Tibial nerve (tissue), 4 donors: ENCODE data around the gene CXCL16. TPM values are rescaled to one million over a fixed set of nuclear protein-coding genes. Genes with fewer than 3 reads are reported as not detected.

Experiments
- DNase-seq, 2 donors: peaks; one replicate each; pipeline ENCODE4 v3.0.0-alpha.2; 2019; ENCODE audit warnings: low spot score in 2 of 2
- H3K27ac ChIP-seq, 4 donors: fragments of 200-600 bp; sonication (generic) in 3 of 4; one replicate each; pipeline ENCODE4 v1.5.1; 2017 to 2019; ENCODE audit warnings: mild to moderate bottlenecking in 1 of 4
- H3K27me3 ChIP-seq, 2 donors: fragments of 200-600 bp; sonication (generic) in 1 of 2; one replicate each; pipeline versions ENCODE4 v1.5.1 to v1.6.0; 2017 to 2019
- H3K36me3 ChIP-seq, 3 donors: fragments of 200-600 bp; sonication (generic); one replicate each; pipeline ENCODE4 v1.5.1; 2018 to 2019
- H3K4me1 ChIP-seq, 4 donors: fragments of 200-600 bp; sonication (generic) in 3 of 4; one replicate each; pipeline ENCODE4 v1.5.1; 2017 to 2019
- H3K4me3 ChIP-seq, 4 donors: fragments of 200-600 bp; sonication (generic) in 3 of 4; one replicate each; pipeline ENCODE4 v1.5.1; 2017 to 2019; ENCODE audit warnings: mild to moderate bottlenecking in 1 of 4, moderate library complexity in 1 of 4
- H3K9me3 ChIP-seq, 4 donors: fragments of 200-600 bp; sonication (generic) in 3 of 4; one replicate each; pipeline ENCODE4 v1.5.1; 2017 to 2019
- CTCF ChIP-seq, 5 experiments: fragments of 200-600 bp in 3 of 5; fragments of 450-650 bp in 2 of 5; sonication (generic) in 3 of 5; IDR thresholded peaks; one replicate each; pipeline ENCODE4 v1.5.1; 2016 to 2019; ENCODE audit warnings: antibody characterized with exemption in 5 of 5, mild to moderate bottlenecking in 3 of 5, moderate library complexity in 2 of 5
- EP300 ChIP-seq, 2 donors: sonication (generic); formaldehyde crosslinking; IDR thresholded peaks; one replicate each; pipeline ENCODE4 v1.6.1; 2017; ENCODE audit warnings: antibody characterized with exemption in 2 of 2, mild to moderate bottlenecking in 1 of 2
- POLR2A ChIP-seq, 2 donors: fragments of 450-650 bp; IDR thresholded peaks; one replicate each; pipeline ENCODE4 v1.6.1; 2017; ENCODE audit warnings: antibody characterized with exemption in 2 of 2, mild to moderate bottlenecking in 2 of 2, moderate library complexity in 2 of 2
- WGBS, 2 donors: methylation state at CpG; one replicate each; pipeline ENCODE4 v1.1.5; 2018; 5-methylcytosine and 5-hydroxymethylcytosine counted together
- total RNA-seq, 4 donors: library from RNA; depleted of rRNA; stranded (reverse); fragments of >200 nt; gene quantifications; one replicate each; pipeline ENCODE4 v1.1.0, GENCODE V29; 2016

The CXCL16 gene
- total RNA-seq, 4 donors from 2014 or later, result 5.7 to 27.3 (median 13.6) TPM

- H3K4me3 ChIP-seq, result no peak overlapping the region
- H3K9me3 ChIP-seq, result no peaks in the 10 kb centered on the region
- no peak for TF ChIP-seq CTCF (IDR thresholded peaks at IDR 0.05)
- no peak for TF ChIP-seq EP300 (IDR thresholded peaks at IDR 0.05)
- TF ChIP-seq POLR2A (IDR thresholded peaks at IDR 0.05), result no peak
- H3K36me3 ChIP-seq, result no peaks in the 10 kb centered on the region
- peaks cover 0 to under 1% of the 10 kb centered on the region in 2 donors for H3K27me3 ChIP-seq
- WGBS, 2 donors, result 78 to 80% methylated on average over 9 of the region's 9 CpGs
- H3K4me1 ChIP-seq, result no peaks in the 10 kb centered on the region
- H3K27ac ChIP-seq, result peak overlapping the region in 1 of 4 donors; percentile 72
- DNase-seq, result no peak
These were observed 27.0 kb upstream of the CXCL16 start for GRCh38 chr17:4766723-4767122.

- no peak for TF ChIP-seq CTCF (IDR thresholded peaks at IDR 0.05)
- peak in 1 of 2 donors; percentile 24 for TF ChIP-seq EP300 (IDR thresholded peaks at IDR 0.05)
- TF ChIP-seq POLR2A (IDR thresholded peaks at IDR 0.05), result no peak
- Histone ChIP-seq H3K4me1 (no peaks in the 10 kb centered on the region), H3K4me3 (no peak overlapping the region), H3K9me3 (no peaks in the 10 kb centered on the region), H3K36me3 (no peaks in the 10 kb centered on the region), H3K27ac (peak overlapping the region in 3 of 4 donors; percentile 44 to 72 (median 60)), H3K27me3 (no peaks in the 10 kb centered on the region)
- 75 to 81% methylated on average over 3 of the region's 3 CpGs for WGBS, 2 donors
- no peak for DNase-seq
These were observed 26.5 kb upstream of the CXCL16 start for GRCh38 chr17:4766201-4766600.

GRCh38 chr17:4764595-4764994, 24.9 kb upstream of the CXCL16 start:
- TF ChIP-seq EP300 (IDR thresholded peaks at IDR 0.05) (peak; percentile 47 to 74), POLR2A (IDR thresholded peaks at IDR 0.05) (peak in 1 of 2 donors; percentile 18), CTCF (IDR thresholded peaks at IDR 0.05) (no peak)
- no peaks in the 10 kb centered on the region for H3K27me3 ChIP-seq
- H3K4me1 ChIP-seq, result no peaks in the 10 kb centered on the region
- H3K4me3 ChIP-seq, result no peak overlapping the region
- no peaks in the 10 kb centered on the region for H3K9me3 ChIP-seq
- DNase-seq, result no peak
- no peaks in the 10 kb centered on the region for H3K36me3 ChIP-seq
- 64 to 73% methylated on average over 3 of the region's 3 CpGs for WGBS, 2 donors
- H3K27ac ChIP-seq, result peak overlapping the region in 2 of 4 donors; percentile 60 to 71

GRCh38 chr17:4759776-4760236, 20.1 kb upstream of the CXCL16 start:
- Histone ChIP-seq H3K4me3 (no peak overlapping the region), H3K4me1 (no peaks in the 10 kb centered on the region), H3K9me3 (no peaks in the 10 kb centered on the region), H3K27me3 (peaks cover 0 to 12% of the 10 kb centered on the region in 2 donors), H3K36me3 (no peaks in the 10 kb centered on the region), H3K27ac (peak overlapping the region in 1 of 4 donors; percentile 2)
- no peak for TF ChIP-seq POLR2A (IDR thresholded peaks at IDR 0.05)
- peak; percentile 17 to 51 for TF ChIP-seq EP300 (IDR thresholded peaks at IDR 0.05)
- no peak for TF ChIP-seq CTCF (IDR thresholded peaks at IDR 0.05)
- no peak for DNase-seq
- WGBS, 2 donors, result 73 to 81% methylated on average over 10 of the region's 10 CpGs

GRCh38 chr17:4753392-4753791, 13.7 kb upstream of the CXCL16 start:
- H3K36me3 ChIP-seq, result no peaks in the 10 kb centered on the region
- DNase-seq, result no peak
- H3K4me3 ChIP-seq, result no peak overlapping the region
- peaks cover 0 to 8% (median 0%) of the 10 kb centered on the region in 4 donors for H3K4me1 ChIP-seq
- peaks cover 0 to 27% of the 10 kb centered on the region in 2 donors for H3K27me3 ChIP-seq
- no peak overlapping the region for H3K27ac ChIP-seq
- 79 to 83% methylated on average over 1 of the region's 1 CpG for WGBS, 2 donors
- no peaks in the 10 kb centered on the region for H3K9me3 ChIP-seq
- TF ChIP-seq CTCF (IDR thresholded peaks at IDR 0.05), result no peak
- no peak for TF ChIP-seq POLR2A (IDR thresholded peaks at IDR 0.05)
- no peak for TF ChIP-seq EP300 (IDR thresholded peaks at IDR 0.05)
